ENCODE results near the gene DNAH14.

- TF ChIP-seq POLR2AphosphoS5 (IDR thresholded peaks at IDR 0.05; ENCODE audit: insufficient read depth, low read depth, low read length) = no peak
- no peak for TF ChIP-seq CTCF (IDR thresholded peaks at IDR 0.05; ENCODE audit: extremely low read depth in 1 of 2, insufficient read depth in 1 of 2, low read depth in 1 of 2, low read length in 2 of 2)
These were observed 213.5 kb downstream of the DNAH14 start for GRCh38 chr1:225143001-225143400.

Measured in endothelial cell of umbilical vein (primary cell).